Measurements from ENCODE around the gene IQSEC1.

Gene IQSEC1

GRCh38 chr3:13112521-13113345, 39.5 kb upstream of the IQSEC1 start:
- no peak overlapping the region for H3K27ac Mint-ChIP-seq

DNA sequence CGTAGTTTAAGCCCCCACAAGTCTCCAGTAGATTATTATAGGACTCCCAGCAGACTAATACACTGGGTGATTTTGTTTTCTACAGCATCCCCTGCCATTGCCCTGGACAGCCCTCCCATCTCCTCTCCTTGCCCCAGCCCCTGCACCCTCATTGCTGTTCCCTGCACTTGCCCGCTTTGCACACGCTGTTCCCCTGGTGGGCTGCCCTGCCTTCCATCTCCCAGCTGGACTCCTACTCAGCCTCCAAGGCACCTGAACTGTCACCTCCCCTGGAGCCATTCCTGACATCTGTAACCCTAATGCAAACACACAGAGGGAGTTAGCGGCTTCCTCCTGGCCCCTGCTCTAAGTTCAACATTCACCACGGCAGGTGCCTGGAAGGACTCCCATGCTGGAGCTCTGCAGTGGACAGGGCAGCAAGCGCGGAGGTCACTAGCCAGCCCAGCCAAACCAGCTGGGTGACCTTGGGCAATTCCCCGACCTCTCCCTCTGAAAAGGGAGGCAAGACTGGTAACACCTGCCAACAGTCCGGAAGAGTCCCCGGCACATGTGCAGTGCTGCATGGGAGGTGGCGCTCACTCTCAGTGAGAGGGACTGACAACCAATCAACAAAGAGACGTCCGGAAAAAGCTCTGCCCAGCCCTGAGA, 38.8 kb upstream of the IQSEC1 start:
- H3K4me3 Mint-ChIP-seq: no peak overlapping the region
- H3K27me3 Mint-ChIP-seq (ENCODE audit: low read depth): peaks cover 6% of the 10 kb centered on the region
- no peak for DNase-seq (ENCODE audit: low spot score)
- H3K36me3 Mint-ChIP-seq (ENCODE audit: low read depth): no peaks in the 10 kb centered on the region
- no peaks in the 10 kb centered on the region for H3K9me3 Mint-ChIP-seq
- H3K4me1 Mint-ChIP-seq (ENCODE audit: low read depth): peaks cover 4% of the 10 kb centered on the region
- H3K27ac Mint-ChIP-seq: no peak overlapping the region

More at GRCh38 chr3:13112521-13113345, 39.5 kb upstream of the IQSEC1 start:
- Mint-ChIP-seq H3K27me3 (ENCODE audit: low read depth) (peaks cover 6% of the 10 kb centered on the region), H3K9me3 (no peaks in the 10 kb centered on the region), H3K4me3 (no peak overlapping the region), H3K36me3 (ENCODE audit: low read depth) (no peaks in the 10 kb centered on the region), H3K4me1 (ENCODE audit: low read depth) (peaks cover 4% of the 10 kb centered on the region)
- no peak for DNase-seq (ENCODE audit: low spot score)

- H3K4me3 Mint-ChIP-seq: no peak overlapping the region
- H3K9me3 Mint-ChIP-seq: no peaks in the 10 kb centered on the region
- H3K27ac Mint-ChIP-seq: no peak overlapping the region
- H3K27me3 Mint-ChIP-seq (ENCODE audit: low read depth): peaks cover 8% of the 10 kb centered on the region
- no peak for DNase-seq (ENCODE audit: low spot score)
- H3K36me3 Mint-ChIP-seq (ENCODE audit: low read depth): no peaks in the 10 kb centered on the region
- peaks cover 4% of the 10 kb centered on the region for H3K4me1 Mint-ChIP-seq (ENCODE audit: low read depth)
Observed at GRCh38 chr3:13111173-13111872, 38.1 kb upstream of the IQSEC1 start.

DNA sequence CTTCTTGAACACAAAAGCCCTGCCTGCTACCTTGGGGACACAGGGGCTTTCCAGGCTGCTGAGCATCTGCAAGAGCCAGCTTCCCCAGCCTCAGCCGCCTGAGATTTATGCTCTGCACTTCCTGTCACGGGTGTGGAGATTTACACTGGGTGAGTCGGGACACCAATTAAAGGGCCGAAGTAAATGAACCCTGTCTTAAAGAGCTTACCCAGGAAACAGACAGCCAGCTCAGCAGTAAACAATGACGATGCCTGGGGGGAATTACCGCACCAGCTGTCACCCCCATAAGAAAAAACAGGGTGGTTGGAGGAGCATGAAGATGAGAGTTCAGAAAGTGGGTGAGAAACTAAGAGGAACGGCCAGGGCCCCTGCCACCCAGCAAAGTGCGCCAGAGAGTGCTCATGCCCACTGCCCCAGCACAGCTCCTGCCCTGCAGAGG, 37.5 kb upstream of the IQSEC1 start:
- no peaks in the 10 kb centered on the region for H3K9me3 Mint-ChIP-seq
- H3K27me3 Mint-ChIP-seq (ENCODE audit: low read depth): peaks cover 8% of the 10 kb centered on the region
- H3K27ac Mint-ChIP-seq: no peak overlapping the region
- peaks cover 4% of the 10 kb centered on the region for H3K4me1 Mint-ChIP-seq (ENCODE audit: low read depth)
- DNase-seq (ENCODE audit: low spot score): no peak
- no peak overlapping the region for H3K4me3 Mint-ChIP-seq
- no peaks in the 10 kb centered on the region for H3K36me3 Mint-ChIP-seq (ENCODE audit: low read depth)

DNA sequence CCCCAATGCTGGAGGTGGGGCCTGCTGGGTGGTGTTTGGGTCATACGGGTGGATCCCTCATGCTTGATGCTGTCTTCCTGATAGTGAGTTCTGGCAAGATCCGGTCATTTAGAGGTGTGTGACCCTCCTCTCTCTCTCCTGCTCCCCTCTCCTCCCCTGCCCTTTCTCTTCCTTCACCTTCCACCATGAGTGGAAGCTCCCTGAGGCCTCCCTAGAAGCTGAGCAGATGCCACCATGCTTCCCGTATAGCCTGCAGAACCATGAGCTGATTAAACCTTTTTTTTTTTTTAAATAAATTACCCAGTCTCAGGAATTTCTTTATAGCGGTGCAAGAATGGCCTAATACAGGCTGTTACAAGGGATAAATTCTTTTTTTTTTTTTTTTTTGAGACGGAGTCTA, 36.3 kb upstream of the IQSEC1 start:
- no peak overlapping the region for H3K4me3 Mint-ChIP-seq
- H3K9me3 Mint-ChIP-seq: no peaks in the 10 kb centered on the region
- peaks cover 4% of the 10 kb centered on the region for H3K4me1 Mint-ChIP-seq (ENCODE audit: low read depth)
- no peak for DNase-seq (ENCODE audit: low spot score)
- no peak overlapping the region for H3K27ac Mint-ChIP-seq
- H3K36me3 Mint-ChIP-seq (ENCODE audit: low read depth): no peaks in the 10 kb centered on the region
- peaks cover 8% of the 10 kb centered on the region for H3K27me3 Mint-ChIP-seq (ENCODE audit: low read depth)

DNA sequence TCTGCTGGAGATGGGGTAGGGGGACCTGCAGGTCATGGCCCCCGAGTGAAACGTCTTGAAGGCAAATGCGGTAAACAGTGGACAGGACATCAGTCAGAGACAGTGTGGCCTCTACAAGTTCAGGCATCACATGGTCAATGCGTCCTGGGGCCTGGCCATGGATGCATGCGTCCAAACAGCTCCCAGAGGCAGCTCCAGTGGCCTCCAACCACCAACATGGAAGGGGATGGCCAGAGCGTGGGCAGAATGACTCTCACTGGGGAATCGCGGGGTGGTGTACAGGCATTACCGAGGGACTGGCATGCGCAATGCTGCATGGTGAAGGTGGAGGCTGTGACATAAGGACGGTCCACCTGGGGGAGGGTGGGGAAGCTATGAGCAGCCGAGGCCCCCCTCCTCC, 35.6 kb upstream of the IQSEC1 start:
- no peak for DNase-seq (ENCODE audit: low spot score)
- H3K4me3 Mint-ChIP-seq: no peak overlapping the region
- no peak overlapping the region for H3K27ac Mint-ChIP-seq
- H3K27me3 Mint-ChIP-seq (ENCODE audit: low read depth): peaks cover 8% of the 10 kb centered on the region
- H3K9me3 Mint-ChIP-seq: no peaks in the 10 kb centered on the region
- peaks cover 4% of the 10 kb centered on the region for H3K4me1 Mint-ChIP-seq (ENCODE audit: low read depth)
- no peaks in the 10 kb centered on the region for H3K36me3 Mint-ChIP-seq (ENCODE audit: low read depth)

DNA sequence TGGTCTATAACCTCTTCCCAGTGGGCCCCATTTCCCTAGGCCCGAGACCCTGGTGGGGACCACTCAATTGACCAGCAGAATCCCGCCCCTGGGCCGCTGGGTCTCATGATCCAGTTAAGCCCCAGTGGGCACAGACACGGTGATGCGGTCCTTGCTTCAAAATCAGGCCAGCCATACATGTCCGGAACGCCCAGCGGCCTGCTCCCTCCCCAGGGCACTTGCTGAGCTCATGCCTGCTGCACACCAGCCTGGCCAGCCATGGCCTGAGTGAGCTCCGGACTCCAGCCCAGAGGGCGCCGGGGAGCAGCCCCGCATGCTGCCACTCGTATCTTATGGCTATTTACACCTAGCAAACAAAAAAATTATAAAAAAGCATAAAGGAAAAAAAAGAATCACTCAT, 34.4 kb upstream of the IQSEC1 start:
- Mint-ChIP-seq H3K4me1 (ENCODE audit: low read depth) (peaks cover 4% of the 10 kb centered on the region), H3K36me3 (ENCODE audit: low read depth) (no peaks in the 10 kb centered on the region), H3K27ac (no peak overlapping the region), H3K27me3 (ENCODE audit: low read depth) (peaks cover 8% of the 10 kb centered on the region), H3K9me3 (no peaks in the 10 kb centered on the region), H3K4me3 (no peak overlapping the region)
- DNase-seq (ENCODE audit: low spot score): no peak

DNA sequence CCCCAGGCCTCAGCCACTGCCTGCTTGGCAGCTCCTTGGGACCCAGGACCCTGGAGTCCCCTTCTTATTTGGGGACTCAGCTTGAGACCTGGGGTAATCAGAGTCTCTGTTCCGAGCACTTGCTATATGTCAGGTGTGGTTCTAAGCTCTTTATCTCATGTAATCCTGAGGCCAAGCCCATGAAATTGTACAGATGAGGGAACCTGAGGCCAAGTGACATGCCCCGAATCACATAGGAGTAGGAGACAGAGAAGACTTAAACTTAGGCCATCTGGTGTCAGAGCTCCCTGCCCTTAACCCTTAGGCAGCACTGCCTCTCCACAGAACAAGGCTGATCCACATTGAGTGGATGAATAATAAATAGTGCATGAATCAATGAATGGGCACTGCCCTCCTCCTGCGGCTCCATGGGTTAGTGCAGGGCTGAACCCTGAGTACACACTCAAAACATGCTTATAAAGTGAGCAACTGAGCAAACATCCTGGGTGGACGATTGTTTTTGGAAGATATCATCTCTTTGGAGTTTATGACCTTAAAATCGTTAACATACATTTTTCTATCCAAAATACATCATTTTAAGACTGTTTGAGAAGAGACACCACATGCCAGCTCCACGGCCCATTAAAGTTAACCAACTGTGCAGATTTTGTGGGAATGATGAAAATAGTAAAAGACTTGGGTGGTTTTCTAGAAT, 33.2 kb upstream of the IQSEC1 start:
- Mint-ChIP-seq H3K36me3 (ENCODE audit: low read depth) (no peaks in the 10 kb centered on the region), H3K9me3 (no peaks in the 10 kb centered on the region), H3K27me3 (ENCODE audit: low read depth) (peaks cover 7% of the 10 kb centered on the region), H3K4me3 (no peak overlapping the region), H3K4me1 (ENCODE audit: low read depth) (peaks cover 4% of the 10 kb centered on the region), H3K27ac (no peak overlapping the region)
- no peak for DNase-seq (ENCODE audit: low spot score)

DNA sequence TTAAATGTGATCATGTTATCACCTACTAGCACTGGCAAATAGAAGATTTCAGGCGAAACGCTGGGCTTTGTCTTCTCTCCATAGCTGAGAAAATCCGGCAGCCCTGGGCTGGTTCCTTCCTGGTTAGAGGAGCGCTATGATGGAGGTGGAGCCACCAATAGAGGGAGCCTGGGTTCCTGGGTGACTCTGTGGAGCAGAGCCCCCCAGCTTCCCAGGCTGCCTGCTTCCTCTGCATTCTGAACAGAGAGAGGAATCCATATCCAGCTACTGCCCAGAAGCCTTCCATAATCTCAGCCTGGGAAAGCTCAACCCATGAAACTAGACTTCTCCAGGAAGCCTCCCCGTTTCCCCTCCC, 32.6 kb upstream of the IQSEC1 start:
- peaks cover 4% of the 10 kb centered on the region for H3K4me1 Mint-ChIP-seq (ENCODE audit: low read depth)
- no peak for DNase-seq (ENCODE audit: low spot score)
- peaks cover 7% of the 10 kb centered on the region for H3K27me3 Mint-ChIP-seq (ENCODE audit: low read depth)
- H3K9me3 Mint-ChIP-seq: no peaks in the 10 kb centered on the region
- no peaks in the 10 kb centered on the region for H3K36me3 Mint-ChIP-seq (ENCODE audit: low read depth)
- H3K27ac Mint-ChIP-seq: no peak overlapping the region
- no peak overlapping the region for H3K4me3 Mint-ChIP-seq

GRCh38 chr3:13105181-13105895, 32.1 kb upstream of the IQSEC1 start:
- DNase-seq (ENCODE audit: low spot score): no peak
- no peak overlapping the region for H3K27ac Mint-ChIP-seq
- H3K9me3 Mint-ChIP-seq: no peaks in the 10 kb centered on the region

DNA sequence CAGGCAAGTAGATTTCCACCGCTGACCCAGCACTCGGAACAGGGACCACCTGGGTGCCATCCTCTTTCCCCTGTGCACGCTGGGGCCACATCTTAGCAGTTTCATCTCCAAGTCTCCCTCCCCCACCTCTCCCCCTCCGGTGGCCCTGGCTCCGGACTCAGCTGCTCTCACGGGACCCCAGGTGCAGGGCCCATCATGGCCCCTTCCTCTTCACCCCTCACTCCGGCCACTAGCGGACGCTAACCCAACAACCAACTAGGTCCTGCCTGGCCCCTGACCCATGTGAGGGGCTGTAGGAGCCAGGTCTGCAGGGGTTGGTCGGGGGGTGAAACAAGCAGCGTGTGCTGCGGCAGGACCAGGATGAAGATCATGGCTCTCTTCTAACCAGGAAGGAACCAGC, 31.3 kb upstream of the IQSEC1 start:
- no peaks in the 10 kb centered on the region for H3K4me1 Mint-ChIP-seq (ENCODE audit: low read depth)
- H3K36me3 Mint-ChIP-seq (ENCODE audit: low read depth): no peaks in the 10 kb centered on the region
- no peaks in the 10 kb centered on the region for H3K9me3 Mint-ChIP-seq
- DNase-seq (ENCODE audit: low spot score): no peak
- peaks cover 3% of the 10 kb centered on the region for H3K27me3 Mint-ChIP-seq (ENCODE audit: low read depth)
- no peak overlapping the region for H3K27ac Mint-ChIP-seq
- H3K4me3 Mint-ChIP-seq: no peak overlapping the region

More at GRCh38 chr3:13105181-13105895, 32.1 kb upstream of the IQSEC1 start:
- Mint-ChIP-seq H3K36me3 (ENCODE audit: low read depth) (no peaks in the 10 kb centered on the region), H3K4me3 (no peak overlapping the region), H3K27me3 (ENCODE audit: low read depth) (peaks cover 3% of the 10 kb centered on the region), H3K4me1 (ENCODE audit: low read depth) (no peaks in the 10 kb centered on the region)

- no peaks in the 10 kb centered on the region for H3K4me1 Mint-ChIP-seq (ENCODE audit: low read depth)
- H3K36me3 Mint-ChIP-seq (ENCODE audit: low read depth): no peaks in the 10 kb centered on the region
- peaks cover 3% of the 10 kb centered on the region for H3K27me3 Mint-ChIP-seq (ENCODE audit: low read depth)
- no peaks in the 10 kb centered on the region for H3K9me3 Mint-ChIP-seq
- no peak overlapping the region for H3K27ac Mint-ChIP-seq
- DNase-seq (ENCODE audit: low spot score): no peak
- no peak overlapping the region for H3K4me3 Mint-ChIP-seq
Observed at GRCh38 chr3:13103416-13104058, 30.3 kb upstream of the IQSEC1 start.
